Measurements from ENCODE around the gene RARB.

RARB gene

GRCh38 chr3:25423780-25424588, 4.1 kb upstream of the RARB start:
- no peak for DNase-seq

- DNase-seq = no peak
Measured at GRCh38 chr3:25424614-25425013, 3.4 kb upstream of the RARB start.

GRCh38 chr3:25426408-25426807, 1.7 kb upstream of the RARB start:
- DNase-seq = no peak

GRCh38 chr3:25427155-25427554, 908 bp upstream of the RARB start:
- DNase-seq = no peak

- no peak for DNase-seq
Measured at GRCh38 chr3:25427563-25427941, 511 bp upstream of the RARB start.

- no peak for DNase-seq
Measured at GRCh38 chr3:25428789-25429335, 799 bp downstream of the RARB start.

GRCh38 chr3:25429361-25430286, 1.6 kb downstream of the RARB start:
- DNase-seq = no peak

GRCh38 chr3:25430287-25430934, 2.3 kb downstream of the RARB start:
- DNase-seq = no peak

GRCh38 chr3:25430935-25431770, 3.1 kb downstream of the RARB start:
- DNase-seq = no peak

GRCh38 chr3:25432176-25432720, 4.2 kb downstream of the RARB start:
- no peak for DNase-seq

- DNase-seq = no peak
Measured at GRCh38 chr3:25433106-25433505, 5.0 kb downstream of the RARB start.

- DNase-seq = no peak
Measured at GRCh38 chr3:25433868-25434267, 5.8 kb downstream of the RARB start.

- no peak for DNase-seq
Measured at GRCh38 chr3:25437953-25438352, 9.9 kb downstream of the RARB start.

- no peak for DNase-seq
Measured at GRCh38 chr3:25438791-25439555, 10.9 kb downstream of the RARB start.

GRCh38 chr3:25441234-25441856, 13.3 kb downstream of the RARB start:
- DNase-seq = no peak

GRCh38 chr3:25442486-25442885, 14.4 kb downstream of the RARB start:
- no peak for DNase-seq

- no peak for DNase-seq
Measured at GRCh38 chr3:25444273-25444672, 16.2 kb downstream of the RARB start.

- DNase-seq = no peak
Measured at GRCh38 chr3:25445731-25446130, 17.7 kb downstream of the RARB start.

- DNase-seq = no peak
Measured at GRCh38 chr3:25447285-25447684, 19.2 kb downstream of the RARB start.

- no peak for DNase-seq
Measured at GRCh38 chr3:25447925-25448324, 19.9 kb downstream of the RARB start.
